ENCODE results near the gene NFIA. TPM values are rescaled to one million over a fixed set of nuclear protein-coding genes. Genes with fewer than 3 reads are reported as not detected.
A peak's percentile ranks its signal among the peaks of the same experiment; 100 is the strongest.

The NFIA gene
- total RNA-seq, 4 donors from 2014 or later, result 27.9 to 79.9 (median 36.7) TPM

GRCh38 chr1:61053712-61054600 lies 28.4 kb upstream of the NFIA start:
- peak overlapping the region; percentile 29 to 63 (median 44) for H3K4me3 ChIP-seq
- intact Hi-C loops (cut with DNase I), result loop anchor here (10.0 kb wide), 1 partner anchor 401 kb away; no protein-coding TSS in a partner anchor
- H3K27me3 ChIP-seq, result no peaks in the 10 kb centered on the region
- DNase-seq, result no peak
- WGBS, 2 donors, result 32 to 34% methylated on average over 10 to 16 of the region's 54 CpGs
- no peaks in the 10 kb centered on the region for H3K9me3 ChIP-seq
- no peak for TF ChIP-seq POLR2A (IDR thresholded peaks at IDR 0.05)
- peak in 1 of 6 experiments; percentile 1 for TF ChIP-seq CTCF (IDR thresholded peaks at IDR 0.05)
- H3K27ac ChIP-seq, result peak overlapping the region; percentile 38 to 99 (median 86)
- H3K36me3 ChIP-seq, result no peaks in the 10 kb centered on the region
- H3K4me1 ChIP-seq, result peaks cover 17 to 84% (median 39%) of the 10 kb centered on the region in 3 donors

- intact Hi-C loops (cut with DNase I), result loop anchor here (10.0 kb wide), 1 partner anchor 400 kb away; no protein-coding TSS in a partner anchor
- Histone ChIP-seq H3K27me3 (no peaks in the 10 kb centered on the region), H3K36me3 (no peaks in the 10 kb centered on the region), H3K4me1 (peaks cover 16 to 79% (median 38%) of the 10 kb centered on the region in 3 donors), H3K27ac (peak overlapping the region; percentile 38 to 99 (median 86)), H3K4me3 (peak overlapping the region in 1 of 4 donors; percentile 63), H3K9me3 (no peaks in the 10 kb centered on the region)
- TF ChIP-seq POLR2A (IDR thresholded peaks at IDR 0.05), result no peak
- TF ChIP-seq CTCF (IDR thresholded peaks at IDR 0.05), result no peak
- no peak for DNase-seq
- 79 to 81% methylated on average over 10 to 13 of the region's 13 CpGs for whole genome bisulfite sequencing, 2 donors
These were observed 27.8 kb upstream of the NFIA start for GRCh38 chr1:61054601-61054993.

- DNase-seq, result no peak
- intact Hi-C loops (cut with DNase I), result loop anchor here (10.0 kb wide), 1 partner anchor 400 kb away; no protein-coding TSS in a partner anchor
- Histone ChIP-seq H3K27me3 (no peaks in the 10 kb centered on the region), H3K27ac (peak overlapping the region in 3 of 4 donors; percentile 86 to 99 (median 87)), H3K36me3 (no peaks in the 10 kb centered on the region), H3K4me3 (no peak overlapping the region), H3K4me1 (peaks cover 13 to 76% (median 35%) of the 10 kb centered on the region in 3 donors), H3K9me3 (no peaks in the 10 kb centered on the region)
- no peak for TF ChIP-seq CTCF (IDR thresholded peaks at IDR 0.05)
- TF ChIP-seq POLR2A (IDR thresholded peaks at IDR 0.05), result no peak
These were observed 27.2 kb upstream of the NFIA start for GRCh38 chr1:61055110-61055614.

GRCh38 chr1:61056196-61056572 lies 26.2 kb upstream of the NFIA start:
- Histone ChIP-seq H3K27me3 (no peaks in the 10 kb centered on the region), H3K4me3 (peak overlapping the region in 3 of 4 donors; percentile 77 to 81 (median 81)), H3K9me3 (no peaks in the 10 kb centered on the region), H3K4me1 (peaks cover 13 to 72% (median 35%) of the 10 kb centered on the region in 3 donors), H3K27ac (peak overlapping the region; percentile 80 to 99 (median 86)), H3K36me3 (no peaks in the 10 kb centered on the region)
- WGBS, 2 donors, result 52 to 67% methylated on average over 2 of the region's 2 CpGs
- DNase-seq, result no peak
- intact Hi-C loops (cut with DNase I), result loop anchor here (10.0 kb wide), 1 partner anchor 399 kb away; no protein-coding TSS in a partner anchor
- no peak for TF ChIP-seq POLR2A (IDR thresholded peaks at IDR 0.05)
- TF ChIP-seq CTCF (IDR thresholded peaks at IDR 0.05), result no peak

All from esophagus squamous epithelium (tissue), 5 donors.